Fibroblast of villous mesenchyme (primary cell): ENCODE results near the gene COL4A6. TPM values are rescaled to one million over a fixed set of nuclear protein-coding genes. Genes with fewer than 3 reads are reported as not detected.
A peak's percentile ranks its signal among the peaks of the same experiment; 100 is the strongest.

ENCODE experiments used
- DNase-seq: peaks from one replicate; pipeline ENCODE4 v3.0.0-alpha.2; 2010; ENCODE audit warnings: low read depth
- H3K4me3 ChIP-seq: 2 replicates; pipeline ENCODE4 v1.5.1; 2011; ENCODE audit warnings: low read depth, mild to moderate bottlenecking, low read length
- total RNA-seq: library from RNA; depleted of rRNA; stranded (reverse); fragments of >200 nt; gene quantifications from 2 replicates; pipeline ENCODE4 v1.2.3, GENCODE V29; 2012
- TF ChIP-seq, protein P1 (sequence below): IDR thresholded peaks from 2 replicates; pipeline ENCODE4 v1.5.1; 2012; ENCODE audit warnings: low read depth, mild to moderate bottlenecking, low read length; ENCODE audit not compliant: insufficient read depth

The COL4A6 gene
- total RNA-seq, 1 donor, result 1.7 TPM

DNA sequence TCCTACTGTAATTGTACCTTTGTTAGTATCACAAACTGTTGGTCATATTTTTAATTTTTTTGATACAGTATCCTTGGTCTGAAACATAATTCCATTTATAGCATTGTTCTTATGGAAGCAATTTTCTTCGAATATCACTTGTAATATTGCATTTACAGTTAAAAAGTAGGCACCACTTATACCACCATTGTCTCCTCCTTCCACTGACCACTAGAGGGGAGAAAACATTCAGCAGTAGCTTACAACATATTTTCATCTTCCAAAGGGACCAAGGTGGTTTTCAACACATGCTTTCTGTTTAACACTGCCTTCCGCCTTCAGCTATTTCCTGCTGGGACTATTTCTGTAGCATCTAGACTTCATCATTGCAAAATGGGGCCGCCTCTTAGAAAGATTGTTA is 146.2 kb downstream of the COL4A6 start:
- H3K4me3 ChIP-seq, result no peak overlapping the region
- DNase-seq, result no peak
- TF ChIP-seq, protein P1, sequence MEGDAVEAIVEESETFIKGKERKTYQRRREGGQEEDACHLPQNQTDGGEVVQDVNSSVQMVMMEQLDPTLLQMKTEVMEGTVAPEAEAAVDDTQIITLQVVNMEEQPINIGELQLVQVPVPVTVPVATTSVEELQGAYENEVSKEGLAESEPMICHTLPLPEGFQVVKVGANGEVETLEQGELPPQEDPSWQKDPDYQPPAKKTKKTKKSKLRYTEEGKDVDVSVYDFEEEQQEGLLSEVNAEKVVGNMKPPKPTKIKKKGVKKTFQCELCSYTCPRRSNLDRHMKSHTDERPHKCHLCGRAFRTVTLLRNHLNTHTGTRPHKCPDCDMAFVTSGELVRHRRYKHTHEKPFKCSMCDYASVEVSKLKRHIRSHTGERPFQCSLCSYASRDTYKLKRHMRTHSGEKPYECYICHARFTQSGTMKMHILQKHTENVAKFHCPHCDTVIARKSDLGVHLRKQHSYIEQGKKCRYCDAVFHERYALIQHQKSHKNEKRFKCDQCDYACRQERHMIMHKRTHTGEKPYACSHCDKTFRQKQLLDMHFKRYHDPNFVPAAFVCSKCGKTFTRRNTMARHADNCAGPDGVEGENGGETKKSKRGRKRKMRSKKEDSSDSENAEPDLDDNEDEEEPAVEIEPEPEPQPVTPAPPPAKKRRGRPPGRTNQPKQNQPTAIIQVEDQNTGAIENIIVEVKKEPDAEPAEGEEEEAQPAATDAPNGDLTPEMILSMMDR, result no peak

DNA sequence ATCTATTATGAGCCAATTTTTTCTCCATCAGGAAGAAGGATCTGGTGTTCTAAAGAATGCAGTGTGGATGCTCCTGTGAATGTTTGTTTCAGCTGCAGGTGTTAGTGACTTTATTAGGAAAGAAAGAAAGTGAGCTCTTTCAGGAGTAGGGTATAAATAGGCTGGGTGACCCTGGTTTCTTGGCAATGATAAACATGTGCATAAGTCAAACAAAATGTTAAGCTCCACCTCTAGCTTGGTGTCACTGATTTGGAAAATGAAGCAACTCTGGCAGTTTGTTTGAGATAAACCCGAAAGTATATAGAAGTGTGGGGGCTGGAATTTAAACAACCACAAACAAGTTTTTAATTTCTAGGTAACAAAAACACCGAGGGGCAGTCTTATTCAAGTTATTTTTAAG is 152.3 kb downstream of the COL4A6 start:
- no peak for DNase-seq
- TF ChIP-seq, protein P1, result no peak
- no peak overlapping the region for H3K4me3 ChIP-seq

DNA sequence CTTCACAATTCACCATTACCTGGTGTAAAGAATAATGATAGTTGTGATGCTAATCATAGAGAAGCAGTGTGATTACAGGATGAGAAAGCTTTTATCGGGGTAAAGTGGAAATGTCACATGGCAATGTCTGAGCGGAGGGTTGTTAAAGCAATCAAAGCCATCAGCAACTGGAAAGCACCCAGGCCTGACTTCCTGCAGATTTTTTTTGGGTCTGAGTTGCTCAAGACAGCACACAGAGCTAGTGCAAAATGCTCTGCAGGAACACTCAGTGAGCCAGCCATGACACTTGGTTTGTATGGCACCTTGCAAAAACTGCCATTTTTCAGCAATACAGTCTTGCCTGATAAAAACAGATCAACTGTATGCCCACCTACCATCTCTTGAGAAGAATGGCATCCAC is 152.9 kb downstream of the COL4A6 start:
- DNase-seq, result no peak
- TF ChIP-seq, protein P1, result no peak
- no peak overlapping the region for H3K4me3 ChIP-seq

DNA sequence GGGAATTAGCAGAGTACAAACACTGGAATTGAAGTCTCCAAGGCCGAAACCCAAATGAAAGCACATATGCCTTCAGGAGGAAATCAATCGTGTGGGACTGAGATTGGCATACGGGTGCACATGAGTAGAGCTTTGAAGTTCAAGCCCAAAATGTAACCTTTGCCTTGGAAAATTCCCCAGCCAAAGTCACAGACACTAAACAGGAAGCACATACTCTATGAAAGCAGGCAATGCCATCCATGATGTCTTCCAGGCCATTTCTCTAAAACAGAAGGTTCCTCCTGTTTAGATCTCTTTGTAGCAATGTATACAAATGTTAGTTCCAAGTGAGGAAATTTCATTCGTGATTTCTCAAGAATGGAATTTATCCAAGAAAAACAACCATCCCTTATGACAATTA is 162.5 kb downstream of the COL4A6 start:
- TF ChIP-seq, protein P1, result no peak
- no peak for DNase-seq
- H3K4me3 ChIP-seq, result no peak overlapping the region

DNA sequence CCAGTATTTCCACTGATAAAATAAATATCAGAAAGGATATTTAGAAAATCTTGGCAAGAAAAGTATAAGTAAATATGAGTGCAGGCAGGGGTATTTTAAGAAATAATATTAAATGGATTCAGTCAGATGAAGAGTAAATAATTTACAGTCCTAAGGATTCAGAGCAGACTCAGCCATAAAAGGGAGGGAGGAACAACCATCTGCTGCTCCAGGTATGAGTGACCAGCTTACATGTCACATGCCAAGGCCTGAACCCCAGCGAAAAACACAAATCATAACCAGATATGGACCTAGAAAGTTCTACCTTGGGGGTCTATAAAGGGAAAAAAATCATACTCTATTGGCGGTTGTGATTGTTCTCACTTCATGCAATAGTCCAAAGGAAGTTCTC is 166.8 kb downstream of the COL4A6 start:
- no peak overlapping the region for H3K4me3 ChIP-seq
- TF ChIP-seq, protein P1, result no peak

DNA sequence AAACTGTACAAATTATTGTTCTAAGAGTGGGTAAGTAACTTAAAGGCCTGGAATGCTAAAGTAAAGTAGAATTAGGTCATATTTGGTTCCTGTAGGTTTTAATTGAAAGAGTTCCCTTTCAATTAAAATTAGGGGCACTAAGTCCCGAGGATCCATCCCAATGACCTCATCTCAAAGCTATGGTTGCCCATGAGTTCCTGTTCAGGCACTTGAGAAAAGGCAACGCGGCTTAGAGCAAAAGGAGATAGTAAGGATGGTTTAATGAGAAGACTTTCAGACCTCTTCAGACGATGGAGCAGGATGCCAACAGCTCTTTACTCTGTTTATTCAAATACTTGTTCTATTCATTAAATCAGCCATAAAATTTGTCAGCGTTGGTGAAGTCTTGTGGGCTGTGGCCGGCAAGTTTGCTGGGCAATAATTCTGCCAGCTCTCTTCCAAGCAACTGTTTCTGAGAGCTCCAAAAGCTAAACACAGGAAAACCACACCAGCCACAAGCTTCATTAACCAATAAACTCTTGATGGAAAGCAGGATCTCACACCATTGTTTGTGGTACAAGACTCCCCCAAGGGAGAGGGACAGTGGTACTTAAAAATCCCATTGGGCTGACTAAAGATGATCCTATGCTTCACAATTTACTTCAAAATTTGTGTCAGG is 167.4 kb downstream of the COL4A6 start:
- DNase-seq, result peak; percentile 94
- TF ChIP-seq, protein P1, result no peak
- no peak overlapping the region for H3K4me3 ChIP-seq

More for the DNA sequence above, 166.8 kb downstream of the COL4A6 start:
- DNase-seq, result no peak

DNA sequence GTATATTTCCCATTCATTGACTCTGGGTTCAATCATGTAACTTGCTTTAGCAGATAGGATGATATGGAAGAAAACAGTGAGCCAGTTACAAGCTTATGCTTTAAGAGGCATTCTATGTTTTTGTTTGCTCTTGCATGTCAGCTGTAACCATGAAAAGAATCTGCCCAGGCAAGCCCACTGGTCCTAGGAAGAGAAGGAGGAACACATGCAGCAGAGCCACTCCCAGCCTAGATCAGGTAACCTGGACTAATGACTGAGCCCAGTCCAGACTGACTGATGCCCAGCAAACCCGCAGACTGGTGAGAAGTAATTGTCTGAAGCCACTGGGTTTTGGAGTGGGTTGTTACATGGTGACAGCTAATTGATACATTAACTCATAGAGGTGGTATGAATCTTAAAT is 167.9 kb downstream of the COL4A6 start:
- no peak for DNase-seq
- TF ChIP-seq, protein P1, result no peak
- H3K4me3 ChIP-seq, result no peak overlapping the region
